Measurements from ENCODE around the gene DTNB.

GRCh38 chr2:25426326-25426725, 247.1 kb downstream of the DTNB start:
- no peak for TF ChIP-seq CTCF (tag by site-specific recombination; IDR thresholded peaks at IDR 0.05)
- TF ChIP-seq ZNF449 (tag by site-specific recombination; IDR thresholded peaks at IDR 0.05) = no peak
- no peak for TF ChIP-seq ZNF707 (tag by site-specific recombination; IDR thresholded peaks at IDR 0.05)
- no peak for TF ChIP-seq INSM2 (tag by site-specific recombination; IDR thresholded peaks at IDR 0.05)
- no peak for TF ChIP-seq ZNF510 (tag by site-specific recombination; IDR thresholded peaks at IDR 0.05; ENCODE audit: insufficient replicate concordance)
- no peak for TF ChIP-seq ZNF571 (tag by site-specific recombination; IDR thresholded peaks at IDR 0.05)
- TF ChIP-seq KLF7 (tag by site-specific recombination; IDR thresholded peaks at IDR 0.05; ENCODE audit: borderline replicate concordance) = no peak
- no peak for TF ChIP-seq ZNF513 (tag by site-specific recombination; IDR thresholded peaks at IDR 0.05)
- no peak for TF ChIP-seq ZNF114 (tag by site-specific recombination; IDR thresholded peaks at IDR 0.05)
- TF ChIP-seq REST (tag by site-specific recombination; IDR thresholded peaks at IDR 0.05) = no peak
- TF ChIP-seq ZNF48 (tag by site-specific recombination; IDR thresholded peaks at IDR 0.05) = no peak
- no peak for TF ChIP-seq ZFP37 (tag by site-specific recombination; IDR thresholded peaks at IDR 0.05)
- no peak for TF ChIP-seq PBX3 (CRISPR knock-in tag; IDR thresholded peaks at IDR 0.05)
- no peak for TF ChIP-seq MEIS1 (CRISPR knock-in tag; IDR thresholded peaks at IDR 0.05; ENCODE audit: borderline replicate concordance)
